Natural killer cell (primary cell): Measurements from ENCODE around the gene DNAH1. TPM values are rescaled to one million over a fixed set of nuclear protein-coding genes. Genes with fewer than 3 reads are reported as not detected.

ENCODE experiments used
- ATAC-seq, 3 donors: fragments of 150-1000 bp in 2 of 3; fragments of 200-7000 bp in 1 of 3; cut with Tn5 transposase; 1 replicate in 1 of 3; 2 replicates in 2 of 3; pipeline ENCODE4 v1.10.0; 2021; ENCODE audit warnings: mild to moderate bottlenecking in 2 of 3, moderate library complexity in 2 of 3
- DNase-seq, 2 donors: peaks; one replicate each; pipeline versions ENCODE4 v3.0.0 to v3.0.0-alpha.2; 2013 to 2021; ENCODE audit warnings: mixed read lengths in 1 of 2
- H3K27ac ChIP-seq: one replicate; pipeline ENCODE4 v1.5.1; 2013; ENCODE audit warnings: mild to moderate bottlenecking, low read length
- H3K27me3 ChIP-seq: one replicate; pipeline ENCODE4 v1.6.1; 2013; ENCODE audit warnings: low read length; ENCODE audit not compliant: control insufficient read depth, insufficient read depth
- H3K36me3 ChIP-seq: one replicate; pipeline ENCODE4 v1.6.1; 2013; ENCODE audit warnings: low read length; ENCODE audit not compliant: control insufficient read depth, insufficient read depth
- H3K4me1 ChIP-seq: one replicate; pipeline ENCODE4 v1.6.1; 2013; ENCODE audit warnings: low read length; ENCODE audit not compliant: control insufficient read depth, insufficient read depth
- H3K4me3 ChIP-seq: one replicate; pipeline ENCODE4 v1.5.1; 2013; ENCODE audit warnings: low read length
- H3K9me3 ChIP-seq: one replicate; pipeline ENCODE4 v1.6.1; 2013; ENCODE audit warnings: low read length; ENCODE audit not compliant: control insufficient read depth, insufficient read depth
- H3K27ac Mint-ChIP-seq, 2 donors: one replicate each; pipeline ENCODE4 v1.8.0; 2022; ENCODE audit warnings: mild to moderate bottlenecking in 2 of 2, mixed read lengths in 2 of 2, moderate library complexity in 1 of 2
- H3K27me3 Mint-ChIP-seq, 2 donors: one replicate each; pipeline ENCODE4 v1.8.0; 2022; ENCODE audit warnings: low read depth in 2 of 2, mixed read lengths in 2 of 2
- H3K36me3 Mint-ChIP-seq: one replicate; pipeline ENCODE4 v1.8.0; 2022; ENCODE audit warnings: mixed read lengths
- H3K4me1 Mint-ChIP-seq, 2 donors: one replicate each; pipeline ENCODE4 v1.8.0; 2022; ENCODE audit warnings: mixed read lengths in 2 of 2
- H3K4me3 Mint-ChIP-seq: one replicate; pipeline ENCODE4 v1.8.0; 2022; ENCODE audit warnings: mild to moderate bottlenecking, moderate library complexity, mixed read lengths
- H3K9me3 Mint-ChIP-seq, 2 donors: one replicate each; pipeline ENCODE4 v1.8.0; 2022; ENCODE audit warnings: mixed read lengths in 2 of 2
- WGBS: methylation state at CpG from one replicate; pipeline ENCODE4 v1.1.7; 2013; ENCODE audit warnings: missing lambda C conversion rate; ENCODE audit not compliant: insufficient coverage; 5-methylcytosine and 5-hydroxymethylcytosine counted together
- intact Hi-C: fragments of 100-400 bp; cut with micrococcal nuclease; formaldehyde crosslinking; loops from one replicate; pipeline ENCODE4 v1.14.2; 2022
- total RNA-seq, 4 donors: library from RNA; stranded (reverse); fragments of 120-200 nt in 1 of 4; gene quantifications; one replicate each; pipeline versions ENCODE4 v1.2.3 to v1.2.4, GENCODE V29; 2013 to 2022
- TF ChIP-seq, protein P1 (sequence below): fragments of 200-600 bp; IDR thresholded peaks from one replicate; pipeline ENCODE4 v1.8.0; 2022; ENCODE audit warnings: antibody characterized with exemption

The DNAH1 gene
- total RNA-seq, 3 donors from 2014 or later (not counting 1 experiment from before 2014, with no cell fraction given) = 72.3 to 81.7 (median 74.2) TPM

DNA sequence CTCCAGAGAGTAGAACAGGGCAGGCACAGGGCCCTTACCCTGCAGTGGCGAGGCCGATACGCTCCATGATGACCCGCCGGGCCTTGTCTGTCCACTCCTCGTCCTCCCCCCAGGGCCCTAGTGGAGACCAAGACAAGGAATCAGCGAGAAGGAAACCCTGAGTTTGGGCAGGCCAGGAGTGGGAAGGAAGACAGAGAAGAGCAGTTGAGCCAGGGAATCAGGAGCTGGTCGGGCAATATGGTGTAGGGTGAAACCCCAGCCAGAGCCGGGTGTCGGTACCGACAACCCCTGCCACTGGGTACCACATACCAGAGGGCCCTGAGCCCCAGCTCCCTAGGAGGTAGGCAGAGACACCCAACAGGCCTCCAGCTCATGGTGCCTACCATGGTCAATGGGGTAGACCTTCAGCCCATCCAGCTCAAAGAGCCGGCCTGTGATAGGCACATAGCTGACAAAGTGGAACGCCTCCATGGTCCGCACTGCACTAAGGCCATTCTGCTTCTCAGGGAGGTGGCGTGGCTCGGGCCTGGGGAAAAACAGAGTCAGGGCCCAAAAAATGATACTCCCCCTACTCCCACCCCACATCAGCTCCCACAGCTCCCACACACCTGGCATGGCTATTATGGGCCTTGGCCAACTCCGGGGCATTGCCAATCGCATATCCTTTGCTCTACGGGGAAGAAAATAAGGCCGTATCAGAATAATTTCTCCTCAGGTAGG, 90.8 kb downstream of the DNAH1 start:
- Mint-ChIP-seq H3K4me1 (peaks cover 31% of the 10 kb centered on the region in 2 donors), H3K27ac (peak overlapping the region in 1 of 2 donors; percentile 22), H3K36me3 (no peaks in the 10 kb centered on the region), H3K4me3 (peak overlapping the region; percentile 91), H3K27me3 (no peaks in the 10 kb centered on the region), H3K9me3 (no peaks in the 10 kb centered on the region)
- DNase-seq = no peak
- Histone ChIP-seq H3K27ac (no peak overlapping the region), H3K9me3 (no peaks in the 10 kb centered on the region), H3K4me3 (no peak overlapping the region), H3K36me3 (peaks cover 59% of the 10 kb centered on the region), H3K27me3 (no peaks in the 10 kb centered on the region), H3K4me1 (peaks cover 35% of the 10 kb centered on the region)
- no peak for ATAC-seq
- intact Hi-C loops = no loop called here
- TF ChIP-seq, protein P1, sequence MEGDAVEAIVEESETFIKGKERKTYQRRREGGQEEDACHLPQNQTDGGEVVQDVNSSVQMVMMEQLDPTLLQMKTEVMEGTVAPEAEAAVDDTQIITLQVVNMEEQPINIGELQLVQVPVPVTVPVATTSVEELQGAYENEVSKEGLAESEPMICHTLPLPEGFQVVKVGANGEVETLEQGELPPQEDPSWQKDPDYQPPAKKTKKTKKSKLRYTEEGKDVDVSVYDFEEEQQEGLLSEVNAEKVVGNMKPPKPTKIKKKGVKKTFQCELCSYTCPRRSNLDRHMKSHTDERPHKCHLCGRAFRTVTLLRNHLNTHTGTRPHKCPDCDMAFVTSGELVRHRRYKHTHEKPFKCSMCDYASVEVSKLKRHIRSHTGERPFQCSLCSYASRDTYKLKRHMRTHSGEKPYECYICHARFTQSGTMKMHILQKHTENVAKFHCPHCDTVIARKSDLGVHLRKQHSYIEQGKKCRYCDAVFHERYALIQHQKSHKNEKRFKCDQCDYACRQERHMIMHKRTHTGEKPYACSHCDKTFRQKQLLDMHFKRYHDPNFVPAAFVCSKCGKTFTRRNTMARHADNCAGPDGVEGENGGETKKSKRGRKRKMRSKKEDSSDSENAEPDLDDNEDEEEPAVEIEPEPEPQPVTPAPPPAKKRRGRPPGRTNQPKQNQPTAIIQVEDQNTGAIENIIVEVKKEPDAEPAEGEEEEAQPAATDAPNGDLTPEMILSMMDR = no peak
- WGBS = 96% methylated on average over 20 of the region's 20 CpGs

DNA sequence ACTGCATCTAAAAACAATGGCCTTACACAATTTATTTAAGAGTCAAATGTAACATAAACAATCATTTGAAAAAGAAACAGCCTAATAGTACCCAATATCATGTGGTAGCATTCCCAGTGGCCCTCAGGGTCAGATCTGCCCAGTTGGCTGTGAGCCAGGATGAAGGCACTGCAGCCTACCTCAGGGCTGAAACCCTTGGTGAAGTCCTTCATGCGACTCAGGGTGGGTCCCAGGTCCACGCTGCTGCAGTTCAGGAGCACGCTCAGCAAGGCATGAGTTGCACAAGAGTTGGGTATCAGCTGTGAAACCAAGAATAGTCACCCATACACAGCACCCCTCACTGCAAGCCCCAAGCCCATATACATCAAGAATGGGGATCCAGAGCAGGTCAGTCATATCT, 91.7 kb downstream of the DNAH1 start:
- ATAC-seq (no peak), DNase-seq (no peak)
- peak overlapping the region; percentile 85 to 93 for H3K27ac Mint-ChIP-seq
- peak overlapping the region; percentile 91 for H3K4me3 Mint-ChIP-seq
- no peaks in the 10 kb centered on the region for H3K9me3 Mint-ChIP-seq
- Histone ChIP-seq H3K27ac (no peak overlapping the region), H3K36me3 (peaks cover 51% of the 10 kb centered on the region), H3K4me1 (peaks cover 36% of the 10 kb centered on the region), H3K27me3 (no peaks in the 10 kb centered on the region), H3K4me3 (no peak overlapping the region), H3K9me3 (no peaks in the 10 kb centered on the region)
- TF ChIP-seq, protein P1 = no peak
- H3K36me3 Mint-ChIP-seq = no peaks in the 10 kb centered on the region
- WGBS = 100% methylated on average over 3 of the region's 3 CpGs
- peaks cover 31 to 38% of the 10 kb centered on the region in 2 donors for H3K4me1 Mint-ChIP-seq
- intact Hi-C loops = no loop called here
- no peaks in the 10 kb centered on the region for H3K27me3 Mint-ChIP-seq

DNA sequence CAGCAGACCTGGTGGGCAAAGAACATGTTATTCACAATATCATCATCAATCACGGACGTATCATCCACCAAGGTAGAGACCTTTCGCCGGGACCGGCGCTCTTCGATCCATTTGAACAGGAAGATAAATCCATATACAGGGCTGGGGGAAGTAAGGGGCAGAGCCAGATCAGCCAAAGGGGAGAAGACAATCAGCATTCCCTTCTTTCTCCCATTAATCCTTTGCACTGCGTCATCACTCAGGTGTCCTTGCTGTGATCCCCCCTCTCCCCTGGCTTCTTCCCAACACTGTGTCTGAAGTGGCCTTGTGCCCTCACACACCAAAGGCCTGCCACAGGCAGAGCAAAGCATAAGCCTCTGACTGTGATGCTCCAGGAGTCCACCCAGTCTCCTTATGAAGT, 92.3 kb downstream of the DNAH1 start:
- no peak for DNase-seq
- ATAC-seq = no peak
- Histone ChIP-seq H3K27ac (no peak overlapping the region), H3K4me1 (peaks cover 36% of the 10 kb centered on the region), H3K9me3 (no peaks in the 10 kb centered on the region), H3K4me3 (no peak overlapping the region), H3K27me3 (no peaks in the 10 kb centered on the region), H3K36me3 (peaks cover 44% of the 10 kb centered on the region)
- intact Hi-C loops = no loop called here
- no peaks in the 10 kb centered on the region for H3K27me3 Mint-ChIP-seq
- TF ChIP-seq, protein P1 = no peak
- WGBS = 100% methylated on average over 8 of the region's 8 CpGs
- peaks cover 31 to 38% of the 10 kb centered on the region in 2 donors for H3K4me1 Mint-ChIP-seq
- no peaks in the 10 kb centered on the region for H3K9me3 Mint-ChIP-seq
- peak overlapping the region; percentile 91 for H3K4me3 Mint-ChIP-seq
- no peaks in the 10 kb centered on the region for H3K36me3 Mint-ChIP-seq
- H3K27ac Mint-ChIP-seq = peak overlapping the region; percentile 85 to 93

DNA sequence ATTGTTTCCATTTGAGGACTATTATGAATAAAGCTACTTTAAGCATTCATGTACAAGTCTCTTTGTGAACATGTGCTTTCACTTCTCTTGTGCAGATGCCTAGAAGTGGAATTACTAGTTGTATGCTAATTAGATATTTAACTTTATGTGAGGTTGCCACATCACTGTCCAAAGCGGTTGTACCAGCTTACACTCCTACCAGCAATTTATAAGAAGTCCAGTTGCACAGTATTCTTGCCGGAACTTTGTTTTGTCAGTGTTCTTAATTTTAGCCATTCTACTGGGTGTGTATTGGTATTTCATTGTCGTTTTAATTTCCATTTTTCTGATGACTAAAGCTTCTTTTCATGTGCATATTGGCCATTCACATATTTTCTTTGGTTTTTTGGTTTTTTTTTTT, 99.7 kb downstream of the DNAH1 start:
- Mint-ChIP-seq H3K9me3 (no peaks in the 10 kb centered on the region), H3K27me3 (no peaks in the 10 kb centered on the region), H3K27ac (no peak overlapping the region), H3K36me3 (no peaks in the 10 kb centered on the region), H3K4me3 (no peak overlapping the region), H3K4me1 (peaks cover 12 to 22% of the 10 kb centered on the region in 2 donors)
- TF ChIP-seq, protein P1 = no peak
- Histone ChIP-seq H3K4me1 (peaks cover 12% of the 10 kb centered on the region), H3K4me3 (no peak overlapping the region), H3K36me3 (no peaks in the 10 kb centered on the region), H3K27me3 (no peaks in the 10 kb centered on the region), H3K27ac (no peak overlapping the region), H3K9me3 (no peaks in the 10 kb centered on the region)
- 100% methylated on average over 2 of the region's 3 CpGs for WGBS
- DNase-seq (no peak), ATAC-seq (no peak)
- intact Hi-C loops = no loop called here
